Fibroblast of pulmonary artery (primary cell): ENCODE data around the gene ANKRD65.

Experiments
- DNase-seq: peaks from one replicate; pipeline ENCODE4 v3.0.0-alpha.2; 2010; ENCODE audit warnings: low read depth
- H3K4me3 ChIP-seq: replicated peaks from 2 replicates; pipeline ENCODE4 v1.5.1; 2011; ENCODE audit warnings: low read depth, mild to moderate bottlenecking, control low read depth, low read length, moderate library complexity
- CTCF ChIP-seq: IDR thresholded peaks from 2 replicates; pipeline ENCODE4 v1.5.1; 2011; ENCODE audit warnings: mild to moderate bottlenecking, control low read depth, low read length, inconsistent platforms; ENCODE audit errors: missing control alignments

The ANKRD65 gene

GRCh38 chr1:1425753-1426495, 4.8 kb upstream of the ANKRD65 start:
- TF ChIP-seq CTCF: no peak
- no peak for DNase-seq
- H3K4me3 ChIP-seq: no peak overlapping the region

- no peak for DNase-seq
Observed at GRCh38 chr1:1425426-1425752, 4.3 kb upstream of the ANKRD65 start.

GRCh38 chr1:1424707-1425106, 3.6 kb upstream of the ANKRD65 start:
- no peak overlapping the region for H3K4me3 ChIP-seq
- no peak for DNase-seq
- TF ChIP-seq CTCF: no peak

More at GRCh38 chr1:1425426-1425752, 4.3 kb upstream of the ANKRD65 start:
- H3K4me3 ChIP-seq: no peak overlapping the region
- no peak for TF ChIP-seq CTCF

GRCh38 chr1:1423245-1423597, 2.1 kb upstream of the ANKRD65 start:
- DNase-seq: no peak
- no peak for TF ChIP-seq CTCF
- H3K4me3 ChIP-seq: no peak overlapping the region

GRCh38 chr1:1422465-1423244, 1.6 kb upstream of the ANKRD65 start:
- no peak for TF ChIP-seq CTCF
- no peak for DNase-seq
- H3K4me3 ChIP-seq: no peak overlapping the region

GRCh38 chr1:1421907-1422464, 910 bp upstream of the ANKRD65 start:
- TF ChIP-seq CTCF: no peak
- H3K4me3 ChIP-seq: no peak overlapping the region
- DNase-seq: no peak
